COR-L47 (cell line): ENCODE measurements around the gene GRHPR.
"Not testable (repeated sequence)": the region's sequence is repeated elsewhere in the genome, so short reads cannot be mapped to it uniquely, and the experiment has no call there.

Experiments used
- DNase-seq: peaks from one replicate; lab custom pipeline; 2025; lab: John Stamatoyannopoulos, UW

Gene GRHPR

DNA sequence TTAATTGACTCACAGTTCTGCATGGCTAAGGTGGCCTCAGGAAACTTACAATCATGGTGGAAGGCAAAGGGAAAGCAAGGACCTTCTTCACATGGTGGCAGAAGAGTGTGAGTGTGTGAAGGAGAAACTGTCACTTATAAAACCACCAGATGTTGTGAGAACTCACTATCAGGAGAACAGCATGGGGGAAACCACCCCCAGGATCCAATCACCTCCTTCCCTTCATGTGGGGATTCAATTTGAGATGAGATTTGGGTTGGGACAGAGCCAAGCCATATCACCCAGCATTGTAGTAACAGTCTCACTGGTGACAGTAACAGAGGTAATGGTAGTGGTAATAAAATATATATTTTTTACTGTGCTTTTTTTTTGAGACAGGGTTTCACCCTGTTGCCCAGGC is 24.6 kb downstream of the GRHPR start:
- DNase-seq: no peak

DNA sequence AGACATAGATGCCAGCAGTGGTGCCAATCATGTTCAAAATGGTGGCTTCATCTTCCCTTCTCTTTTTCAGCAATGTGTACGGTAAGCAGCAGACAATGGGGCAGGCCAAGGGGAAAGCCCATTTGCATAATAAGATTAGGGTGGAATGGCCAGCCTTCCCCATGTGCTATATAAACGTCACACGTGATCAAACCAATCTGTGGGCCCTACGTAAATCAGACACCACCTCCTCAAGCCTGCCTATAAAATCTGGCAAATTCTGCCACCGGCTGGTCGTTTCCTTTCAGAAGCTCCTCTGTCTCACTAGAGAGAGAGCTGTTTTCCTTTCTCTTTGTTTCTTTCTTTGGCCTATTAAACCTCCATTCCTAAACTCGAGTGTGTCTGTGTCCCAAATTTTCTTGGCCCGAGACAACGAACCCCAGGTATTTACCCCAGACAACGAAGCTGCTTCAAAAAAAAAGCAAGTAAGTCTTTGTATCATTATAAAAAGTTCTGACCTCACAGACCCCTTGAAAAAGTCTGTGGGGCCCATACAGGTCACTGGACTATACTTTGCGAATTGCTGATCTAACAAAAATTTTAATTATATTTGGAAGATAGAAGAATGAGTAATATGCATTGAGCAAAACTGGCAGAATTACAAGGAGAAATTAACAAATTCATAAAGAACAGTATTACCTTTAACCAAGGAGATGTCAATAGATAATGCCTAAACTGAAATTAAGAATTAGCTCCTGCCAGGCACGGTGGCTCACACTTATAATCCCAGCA is 27.6 kb downstream of the GRHPR start:
- DNase-seq: no peak

DNA sequence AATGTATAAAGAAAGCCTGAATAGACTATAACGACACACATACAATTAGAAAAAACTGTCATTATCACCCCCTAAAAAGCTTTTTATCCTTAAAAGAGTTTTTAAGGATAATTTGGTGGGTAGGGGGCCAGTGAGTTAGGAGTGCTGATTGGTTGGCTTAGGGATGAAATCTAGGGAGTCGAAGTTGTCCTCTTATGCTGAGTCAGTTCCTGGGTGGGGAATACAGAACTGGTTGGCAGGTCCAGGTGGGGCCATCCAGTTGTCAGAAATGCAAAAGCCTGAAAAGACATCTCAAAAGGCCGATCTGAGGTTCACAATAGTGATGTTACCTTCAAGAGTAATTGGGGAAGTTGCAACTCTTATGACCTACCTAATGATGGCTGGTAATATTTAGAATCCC is 29.1 kb downstream of the GRHPR start:
- DNase-seq: no peak

DNA sequence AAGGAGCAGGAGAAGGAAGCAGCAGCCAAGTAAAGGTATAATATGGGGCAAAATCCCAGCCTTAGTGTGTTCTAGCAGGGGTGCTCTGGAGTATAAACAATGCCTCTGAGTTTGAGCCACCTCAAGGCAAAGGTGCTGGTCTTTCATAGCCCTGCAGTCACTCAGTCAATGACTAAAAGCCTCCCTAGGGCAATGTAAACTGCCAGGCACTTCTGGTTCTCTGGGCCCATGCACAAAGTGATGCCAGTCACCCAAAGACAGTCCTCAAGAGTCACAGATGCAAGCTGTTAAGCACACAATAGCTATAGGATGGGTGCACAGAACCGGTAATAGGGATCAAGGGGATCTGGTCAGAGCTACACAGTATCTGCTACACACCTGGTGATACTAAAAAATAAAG is 30.1 kb downstream of the GRHPR start:
- DNase-seq: no peak

DNA sequence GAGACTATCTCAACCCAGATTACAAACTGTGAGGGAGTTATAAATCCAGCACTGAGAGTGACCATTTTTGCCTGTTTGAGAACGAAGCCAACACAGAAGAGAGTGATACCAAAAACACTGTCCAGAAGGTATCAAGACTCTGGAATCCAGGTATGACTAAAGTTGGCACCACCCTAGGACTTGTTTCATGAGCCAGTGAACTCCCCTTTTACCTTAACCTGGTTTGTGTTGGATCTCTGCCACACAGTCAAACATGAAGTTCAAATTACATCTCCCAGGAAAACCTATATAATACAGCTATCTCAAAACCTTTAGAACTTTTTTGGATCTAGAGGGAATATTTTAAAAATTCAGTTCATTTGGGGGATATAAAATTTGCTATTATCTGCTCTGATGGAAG is 31.3 kb downstream of the GRHPR start:
- DNase-seq: no peak

DNA sequence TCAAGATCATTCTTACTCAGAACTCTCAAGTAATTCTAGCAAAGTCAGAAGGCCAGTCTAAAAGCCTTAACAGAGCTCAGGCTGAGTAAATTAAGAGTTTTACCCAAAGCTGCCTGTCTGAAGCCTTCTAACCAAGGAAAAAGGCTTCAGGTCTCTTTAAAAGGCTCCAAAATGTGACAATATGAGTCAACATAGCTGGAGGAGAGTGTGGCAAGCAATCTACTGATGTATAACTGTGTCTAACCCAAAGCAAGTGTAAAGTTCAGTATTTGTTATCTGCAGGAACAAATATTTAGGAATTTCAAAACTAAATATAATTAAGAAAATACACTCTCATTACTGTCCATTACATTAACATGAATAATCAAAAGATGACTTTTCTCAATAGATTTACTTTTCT is 31.7 kb downstream of the GRHPR start:
- DNase-seq: no peak

DNA sequence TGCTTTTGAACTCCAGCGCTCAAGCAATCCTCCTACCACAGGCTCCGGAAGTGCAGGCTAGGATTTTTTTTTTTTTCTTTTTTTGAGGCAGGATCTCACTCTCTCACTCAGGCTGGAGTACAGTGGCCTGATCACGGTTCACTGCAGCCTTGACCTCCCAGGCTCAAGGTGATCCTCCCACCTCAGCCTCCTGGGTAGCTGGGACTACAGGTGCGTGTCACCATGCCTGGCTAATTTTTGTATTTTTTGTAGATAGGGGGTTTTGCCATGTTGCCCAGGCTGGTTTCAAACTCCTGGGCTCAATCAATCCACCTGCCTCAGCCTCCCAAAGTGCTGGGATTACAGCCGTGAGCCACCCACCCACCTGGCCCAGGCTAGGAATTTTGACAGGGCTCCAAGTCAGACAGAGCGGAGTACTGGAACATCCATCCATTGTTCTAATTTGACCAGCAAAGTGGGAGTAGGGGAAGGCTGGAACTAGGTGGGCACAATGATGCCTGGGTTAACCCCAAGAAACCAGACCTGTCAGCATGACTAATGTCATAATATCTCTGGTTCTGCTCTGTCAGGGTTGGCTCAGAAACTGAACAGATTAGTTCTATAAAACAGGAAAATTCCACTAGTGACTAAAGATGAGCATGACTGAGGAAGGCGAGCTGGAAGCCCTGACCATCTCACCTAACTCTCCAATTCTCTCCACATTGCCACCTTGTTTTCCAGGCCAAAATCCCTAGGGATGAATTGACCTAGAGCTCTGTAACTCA is 33.6 kb downstream of the GRHPR start:
- no peak for DNase-seq

DNA sequence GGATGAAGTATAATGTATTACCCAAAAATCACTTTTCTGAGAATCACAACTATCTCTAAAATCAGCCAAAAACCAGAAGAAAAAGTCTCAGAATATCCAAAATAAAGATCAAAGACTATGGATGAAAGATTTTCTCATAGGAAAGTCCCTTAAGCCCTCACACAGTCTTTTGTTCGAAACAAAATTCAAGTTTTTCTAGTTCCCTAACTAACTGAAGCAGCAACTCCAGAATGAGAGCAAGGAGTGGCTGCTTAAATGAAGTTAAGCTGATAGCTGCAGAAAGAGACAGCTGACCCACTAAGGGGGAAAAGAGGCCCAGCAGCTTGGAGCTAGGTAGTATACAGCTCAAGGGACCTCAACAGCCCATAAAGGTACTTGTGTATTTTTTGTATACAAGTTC is 34.3 kb downstream of the GRHPR start:
- no peak for DNase-seq

DNA sequence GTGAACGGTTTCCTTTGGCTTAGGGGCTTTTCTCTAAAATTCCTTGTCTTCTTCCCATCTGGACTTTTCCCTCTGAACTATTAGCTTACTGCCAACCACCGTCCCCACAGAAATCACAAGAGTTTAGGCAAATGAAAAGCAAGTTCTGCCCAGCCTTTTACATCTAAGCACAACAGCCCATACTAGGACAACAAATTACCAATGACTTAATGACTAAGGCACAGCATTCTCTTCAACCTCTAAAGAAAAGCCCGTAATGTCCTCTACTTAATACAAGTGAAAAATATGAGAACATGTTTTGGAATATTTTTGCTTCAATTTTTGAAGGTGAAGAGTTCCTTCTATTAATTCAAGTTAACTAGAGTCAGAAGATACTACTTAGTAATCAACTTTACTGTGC is 41.5 kb downstream of the GRHPR start:
- DNase-seq: no peak

DNA sequence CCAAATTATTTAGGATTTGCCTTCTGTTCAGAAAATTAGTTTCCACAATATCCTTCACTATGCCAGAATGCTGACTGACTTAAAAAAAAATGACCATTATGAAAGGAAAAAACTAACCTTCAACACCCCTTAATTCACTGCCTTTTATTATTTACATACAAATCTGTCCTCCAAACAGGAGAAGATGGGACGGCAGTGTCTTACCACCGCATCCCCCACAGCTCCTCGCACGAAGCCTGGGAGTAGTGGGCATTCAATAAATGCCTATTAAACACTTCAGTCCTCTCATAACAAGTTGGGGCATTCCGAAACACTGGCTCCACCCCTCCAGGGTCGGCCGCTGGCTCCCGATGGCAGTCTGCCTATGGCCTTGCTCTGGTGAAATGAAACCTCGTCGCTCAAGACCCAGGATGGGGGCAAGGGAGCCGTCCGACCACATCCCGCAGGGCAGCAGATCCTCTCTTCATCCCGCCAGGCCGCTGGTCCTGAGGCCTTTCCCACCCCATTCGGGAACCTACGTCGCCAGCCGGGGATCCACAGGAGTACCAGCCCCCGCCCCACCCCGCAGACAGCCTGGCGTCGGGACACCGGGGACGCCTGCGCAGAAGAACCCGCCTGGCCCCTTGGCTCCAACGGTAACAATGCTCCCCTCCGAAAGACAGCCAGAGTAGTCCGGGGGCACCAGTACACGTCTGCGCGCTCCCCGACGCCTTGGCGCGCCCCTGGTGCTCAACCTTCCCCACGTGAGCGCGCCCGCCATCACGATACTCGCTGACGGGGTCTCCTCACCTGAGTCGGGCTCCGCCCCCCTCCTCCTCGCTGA is 42.1 kb downstream of the GRHPR start:
- DNase-seq: peak; percentile 94

DNA sequence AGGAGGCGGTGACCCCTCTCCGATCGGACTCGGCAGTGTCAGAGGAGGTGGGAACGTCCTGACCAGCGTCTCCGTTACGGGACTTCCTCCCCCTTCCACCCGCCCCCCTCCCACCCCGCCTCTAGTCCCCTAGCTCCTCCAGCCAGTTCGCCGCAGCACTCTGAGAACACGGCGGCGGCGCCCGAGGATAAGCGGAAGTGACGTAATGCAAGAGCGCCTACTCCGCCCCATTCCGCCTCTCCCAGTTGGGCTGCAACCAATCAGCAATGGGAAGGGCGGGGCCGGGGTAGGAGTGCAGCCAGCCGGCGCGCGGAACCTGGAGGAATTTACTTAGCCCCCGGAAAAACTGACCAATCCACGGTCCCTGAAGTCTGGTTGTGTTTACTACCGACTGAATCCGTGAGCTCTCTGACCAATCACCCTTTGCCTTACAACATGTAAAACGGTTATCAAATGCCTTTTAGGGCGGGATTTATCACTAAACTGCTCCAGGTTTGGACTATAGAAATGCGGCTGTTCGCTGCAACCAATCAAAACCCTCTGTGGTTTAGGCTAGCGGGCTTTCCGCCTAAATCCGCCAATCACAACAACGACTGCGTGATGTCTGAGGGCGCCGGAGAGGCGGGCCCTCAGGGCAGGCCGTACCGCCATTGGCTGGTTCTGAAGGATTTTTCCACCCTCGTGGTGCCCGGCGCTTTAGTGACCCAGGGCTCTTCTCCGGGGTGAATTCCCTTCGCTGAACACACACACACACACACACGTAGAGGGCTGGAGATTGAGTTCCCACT is 42.9 kb downstream of the GRHPR start, which contains the start of gene ZBTB5:
Gene ZBTB5, minus strand, starts transcription at position 202 of the 788 bp plus-strand sequence. CDS start 22,899 bp downstream, outside the sequence.
- peak; percentile 99 for DNase-seq

DNA sequence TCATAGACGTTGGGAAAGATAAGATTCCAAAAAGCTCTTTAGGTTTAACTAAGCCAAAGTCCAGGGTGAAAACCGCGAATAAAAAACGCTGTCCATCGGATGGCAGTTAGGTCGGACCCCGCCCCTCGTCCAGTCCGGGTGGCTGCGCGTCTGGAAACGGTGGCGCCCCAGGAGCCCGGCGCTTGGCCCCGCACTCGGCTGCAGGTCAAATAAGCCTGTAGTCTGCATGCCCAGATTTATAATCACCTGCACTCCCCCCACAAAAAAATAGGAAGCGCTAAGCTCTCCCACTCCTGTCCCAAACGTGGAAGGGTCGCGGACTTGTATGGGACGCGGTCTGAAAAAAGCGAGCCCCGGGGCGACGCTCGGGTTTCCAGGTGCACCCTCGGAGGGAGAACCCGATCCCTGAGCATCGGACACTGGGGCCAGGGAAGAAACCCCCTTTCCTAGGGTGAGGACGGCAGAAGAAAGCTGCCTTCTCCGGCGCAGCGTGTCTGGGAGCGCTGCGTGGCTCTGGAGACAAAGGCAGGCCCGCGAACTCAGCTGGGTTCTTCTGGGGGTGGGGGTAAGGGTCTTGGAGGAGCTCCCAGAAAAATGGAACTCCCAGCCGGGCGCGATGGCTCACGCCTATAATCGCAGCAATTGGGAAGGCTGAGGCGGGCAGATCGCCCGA is 43.7 kb downstream of the GRHPR start:
- DNase-seq: peak; percentile 84

DNA sequence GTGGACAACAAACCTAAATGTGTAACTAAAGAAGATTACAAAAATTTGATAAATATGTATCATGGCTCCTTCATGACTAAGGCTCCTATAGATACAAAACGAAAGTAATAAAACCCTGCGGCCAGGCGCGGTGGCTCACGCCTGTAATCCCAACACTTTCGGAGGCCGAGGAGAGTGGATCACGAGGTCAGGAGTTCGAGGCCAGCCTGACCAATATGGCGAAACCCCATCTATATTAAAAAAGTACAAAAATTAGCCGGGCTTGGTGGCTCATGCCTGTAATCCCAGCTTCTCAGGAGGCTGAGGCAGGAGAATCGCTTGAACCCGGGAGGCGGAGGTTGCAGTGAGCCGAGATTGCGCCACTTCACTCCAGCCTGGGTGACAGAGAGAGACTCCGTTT is 45.0 kb downstream of the GRHPR start:
- not testable (repeated sequence) for DNase-seq

DNA sequence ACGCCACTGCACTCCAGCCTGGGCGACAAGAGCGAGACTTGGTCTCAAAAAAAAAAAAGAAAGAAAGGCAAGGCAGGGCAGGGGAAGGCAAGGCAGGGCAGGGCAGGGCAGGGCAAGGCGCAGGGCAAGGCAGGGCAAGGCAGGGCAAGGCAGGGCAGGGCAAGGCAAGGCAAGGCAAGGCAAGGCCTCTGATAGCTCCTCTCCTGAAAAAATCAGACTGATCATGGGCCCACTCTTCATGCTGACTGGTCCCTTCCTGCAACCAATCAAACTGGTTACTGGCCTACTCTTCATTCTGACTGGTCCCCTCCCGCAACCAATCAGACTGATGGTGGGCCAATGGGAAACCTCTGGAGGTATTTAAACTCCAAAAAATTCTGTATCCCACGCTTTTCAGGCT is 46.1 kb downstream of the GRHPR start:
- no peak for DNase-seq

DNA sequence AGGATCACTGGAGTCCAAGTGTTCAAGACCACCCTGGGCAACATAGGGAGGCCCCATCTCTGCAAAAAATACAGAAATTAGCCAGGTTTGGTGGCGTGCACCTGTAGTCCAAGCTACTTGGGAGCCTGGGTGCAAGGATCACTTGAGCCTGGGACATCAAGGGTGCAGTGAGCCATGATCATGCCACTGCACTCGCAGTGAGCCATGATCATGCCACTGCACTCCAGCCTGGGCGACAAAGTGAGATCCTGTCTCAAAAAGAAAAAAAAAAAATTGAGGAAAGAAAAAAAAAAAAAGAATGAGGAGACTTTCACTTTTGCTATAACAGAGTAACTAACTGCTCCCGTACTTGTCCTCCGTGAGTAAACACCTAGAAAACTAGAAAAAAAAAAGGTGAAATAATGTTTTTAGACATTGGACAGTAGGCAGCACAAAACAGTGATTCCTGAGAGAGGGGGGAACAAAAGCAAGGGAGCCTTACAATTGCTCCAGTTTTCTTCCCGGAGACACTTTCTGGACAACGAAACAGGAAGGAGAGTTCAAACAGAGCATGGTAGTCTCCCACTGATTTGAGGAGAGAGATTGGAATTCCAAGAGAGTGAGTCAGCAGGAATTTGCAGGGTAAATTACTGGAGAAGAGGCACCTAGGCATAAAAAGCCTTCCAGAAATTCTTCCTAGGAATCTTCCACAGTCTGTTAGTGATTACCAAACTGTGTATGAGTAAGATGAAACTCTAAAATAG is 49.6 kb downstream of the GRHPR start:
- DNase-seq: no peak

DNA sequence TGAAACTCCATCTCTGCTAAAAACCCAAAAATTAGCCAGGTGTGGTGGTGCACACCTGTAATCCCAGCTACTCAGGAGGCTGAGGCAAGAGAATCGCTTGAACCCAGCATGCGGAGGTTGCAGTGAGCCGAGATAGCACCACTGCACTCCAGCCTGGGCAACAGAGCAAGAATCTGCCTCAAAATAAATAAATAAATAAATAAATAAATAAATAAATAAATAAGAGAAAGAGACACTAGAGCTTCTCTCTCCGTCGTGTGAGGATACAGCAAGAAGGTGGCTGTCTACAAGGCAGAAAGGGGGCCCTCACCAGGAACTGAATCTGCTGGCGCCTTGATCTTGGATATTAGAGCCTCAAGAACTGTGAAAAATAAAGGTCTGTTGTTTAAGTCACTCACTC is 51.5 kb downstream of the GRHPR start:
- not testable (repeated sequence) for DNase-seq

DNA sequence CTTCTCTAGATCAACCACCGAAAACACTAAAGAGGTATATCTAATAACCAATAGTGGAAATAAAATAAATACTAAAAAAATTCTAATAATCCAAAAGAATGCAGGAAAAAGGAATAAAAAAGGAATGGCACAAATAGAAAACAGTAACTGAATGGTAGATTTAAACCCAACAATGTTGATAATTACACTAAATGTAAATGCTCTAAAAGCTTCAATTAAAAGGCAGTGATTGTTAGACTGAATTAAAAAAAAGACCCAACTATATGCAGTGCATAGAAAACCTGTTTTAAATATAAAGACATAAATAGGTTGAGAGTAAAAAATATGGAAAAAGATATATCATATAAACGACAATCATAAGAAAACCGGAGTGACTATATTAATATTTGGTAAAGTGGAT is 51.9 kb downstream of the GRHPR start:
- no peak for DNase-seq

DNA sequence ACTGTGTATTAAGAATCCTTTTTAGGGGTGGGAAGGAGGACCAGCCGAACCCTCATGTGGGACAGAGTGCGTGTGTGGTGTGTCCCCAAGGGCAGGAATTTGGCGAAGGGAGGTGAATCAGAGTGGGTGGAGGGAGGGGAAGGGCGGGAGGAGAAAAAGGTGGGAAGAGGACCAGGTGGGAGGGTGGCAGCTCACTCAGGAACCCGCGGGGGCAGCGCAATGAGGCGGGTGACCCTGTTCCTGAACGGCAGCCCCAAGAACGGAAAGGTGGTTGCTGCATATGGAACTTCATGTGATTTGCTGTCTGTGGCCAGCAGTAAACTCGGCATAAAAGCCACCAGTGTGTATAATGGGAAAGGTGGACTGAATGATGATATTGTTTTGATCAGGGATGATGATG is 54.4 kb downstream of the GRHPR start:
- no peak for DNase-seq

DNA sequence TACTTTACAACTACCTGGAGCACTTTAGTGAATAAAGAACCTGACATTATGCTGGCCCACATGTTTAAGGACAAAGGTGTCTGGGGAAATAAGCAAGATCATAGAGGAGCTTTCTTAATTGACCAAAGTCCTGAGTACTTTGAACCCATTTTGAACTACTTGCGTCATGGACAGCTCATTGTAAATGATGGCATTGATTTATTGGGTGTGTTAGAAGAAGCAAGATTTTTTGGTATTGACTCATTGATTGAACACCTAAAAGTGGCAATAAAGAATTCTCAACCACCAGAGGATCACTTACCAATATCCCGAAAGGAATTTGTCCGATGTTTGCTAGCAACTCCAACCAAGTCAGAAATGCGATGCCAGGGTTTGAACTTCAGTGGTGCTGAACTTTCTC is 54.9 kb downstream of the GRHPR start:
- DNase-seq: not testable (repeated sequence)

DNA sequence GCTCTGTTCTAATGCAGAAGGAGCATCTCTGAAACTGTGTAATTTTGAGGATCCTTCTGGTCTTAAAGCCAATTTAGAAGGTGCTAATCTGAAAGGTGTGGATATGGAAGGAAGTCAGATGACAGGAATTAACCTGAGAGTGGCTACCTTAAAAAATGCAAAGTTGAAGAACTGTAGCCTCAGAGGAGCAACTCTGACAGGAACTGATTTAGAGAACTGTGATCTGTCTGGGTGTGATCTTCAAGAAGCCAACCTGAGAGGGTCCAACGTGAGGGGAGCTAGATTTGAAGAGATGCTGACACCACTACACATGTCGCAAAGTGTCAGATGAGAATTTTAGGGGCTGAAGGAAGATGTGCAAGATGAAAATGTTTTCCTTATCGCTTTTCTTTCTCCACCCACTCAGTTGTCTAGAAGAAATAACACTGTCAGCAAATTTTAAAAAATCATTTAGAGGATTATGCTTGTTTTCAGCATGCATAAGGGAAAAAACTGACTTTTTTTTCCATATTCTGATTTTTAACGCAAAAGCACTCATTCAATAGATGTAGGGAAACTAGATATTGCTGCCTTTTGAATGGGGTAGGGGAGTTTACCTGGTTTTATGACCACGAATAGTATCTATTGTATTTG is 55.6 kb downstream of the GRHPR start:
- not testable (repeated sequence) for DNase-seq
